Esophagus (tissue), 2 donors: ENCODE results near the gene ZFP28. TPM values are rescaled to one million over a fixed set of nuclear protein-coding genes. Genes with fewer than 3 reads are reported as not detected.

Experiments used
- H3K27ac ChIP-seq, 2 donors: one replicate each; pipeline ENCODE4 v1.5.1; 2013; ENCODE audit warnings: low read depth in 2 of 2, mild to moderate bottlenecking in 2 of 2, inconsistent platforms in 1 of 2, low read length in 1 of 2, moderate library complexity in 1 of 2
- H3K27me3 ChIP-seq, 2 donors: one replicate each; pipeline ENCODE4 v1.6.1; 2013; ENCODE audit warnings: low read length in 2 of 2, control low read depth in 1 of 2, mild to moderate bottlenecking in 1 of 2; ENCODE audit not compliant: insufficient read depth in 2 of 2, control insufficient read depth in 1 of 2
- H3K36me3 ChIP-seq, 2 donors: one replicate each; pipeline ENCODE4 v1.6.1; 2013; ENCODE audit warnings: low read length in 1 of 2; ENCODE audit not compliant: control insufficient read depth in 2 of 2, insufficient read depth in 2 of 2
- H3K4me1 ChIP-seq, 2 donors: one replicate each; pipeline ENCODE4 v1.6.1; 2013; ENCODE audit warnings: low read length in 1 of 2; ENCODE audit not compliant: control insufficient read depth in 2 of 2, insufficient read depth in 2 of 2
- H3K4me3 ChIP-seq, 2 donors: one replicate each; pipeline ENCODE4 v1.5.1; 2013; ENCODE audit warnings: low read length in 2 of 2, mild to moderate bottlenecking in 2 of 2, low read depth in 1 of 2, moderate library complexity in 1 of 2
- H3K9me3 ChIP-seq, 2 donors: one replicate each; pipeline ENCODE4 v1.6.1; 2013; ENCODE audit warnings: mild to moderate bottlenecking in 2 of 2, low read depth in 1 of 2, low read length in 1 of 2, moderate library complexity in 1 of 2; ENCODE audit not compliant: control insufficient read depth in 2 of 2, insufficient read depth in 1 of 2
- WGBS, 2 donors: extraction: QIAGEN DNeasy Blood & Tissue Kit; methylation state at CpG; one replicate each; pipeline ENCODE4 v1.1.7; 2013; 5-methylcytosine and 5-hydroxymethylcytosine counted together
- polyA plus RNA-seq, 2 donors: library from polyadenylated mRNA; stranded (reverse); fragments of 200-250 nt; gene quantifications; one replicate each; pipeline ENCODE4 v1.2.3, GENCODE V29; 2013
- donor health status: healthy with polysubstance abuse.
- donor health status: Bipolar disorder and iron deficiency.

Gene ZFP28
- 1 to 10 TPM; 1.8 to 2.6 TPM for polyA plus RNA-seq

DNA sequence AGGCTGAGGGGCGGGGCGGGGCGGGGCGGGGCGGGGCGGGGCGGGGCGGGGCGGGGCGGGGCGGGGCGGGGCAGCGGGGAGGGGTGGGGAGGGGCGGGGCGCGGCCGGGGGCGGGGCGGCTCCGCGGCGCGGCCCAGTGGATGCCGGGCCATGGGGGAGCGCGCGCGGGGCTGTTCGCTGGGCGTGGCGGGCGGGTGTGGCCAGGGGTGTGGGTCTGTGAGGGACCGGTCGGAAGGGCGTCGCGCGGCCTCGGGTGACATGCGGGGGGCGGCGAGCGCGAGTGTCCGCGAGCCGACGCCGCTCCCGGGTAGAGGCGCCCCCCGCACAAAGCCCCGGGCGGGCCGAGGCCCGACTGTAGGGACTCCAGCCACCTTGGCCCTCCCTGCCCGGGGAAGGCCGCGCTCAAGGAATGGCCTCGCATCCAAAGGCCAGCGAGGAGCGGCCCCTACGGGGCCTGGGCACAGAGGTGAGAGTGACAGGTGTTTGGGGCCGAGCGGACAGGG lies at the start of gene ZFP28:
Gene ZFP28 (plus strand): TSS at position 188 of the 503 bp plus-strand sequence. CDS start 71 bp downstream, at position 259.
- Histone ChIP-seq H3K36me3 (peaks cover 2 to 3% of the 10 kb centered on the region in 2 donors), H3K4me1 (no peaks in the 10 kb centered on the region), H3K4me3 (peak within 1 kb of the TSS; percentile 48 to 73), H3K27me3 (no peaks in the 10 kb centered on the region), H3K9me3 (peaks cover 13 to 20% of the 10 kb centered on the region in 2 donors), H3K27ac (peak within 1 kb of the TSS; percentile 92 to 96)
- WGBS, 2 donors: 2% methylated on average over 38 to 50 of the region's 65 CpGs

DNA sequence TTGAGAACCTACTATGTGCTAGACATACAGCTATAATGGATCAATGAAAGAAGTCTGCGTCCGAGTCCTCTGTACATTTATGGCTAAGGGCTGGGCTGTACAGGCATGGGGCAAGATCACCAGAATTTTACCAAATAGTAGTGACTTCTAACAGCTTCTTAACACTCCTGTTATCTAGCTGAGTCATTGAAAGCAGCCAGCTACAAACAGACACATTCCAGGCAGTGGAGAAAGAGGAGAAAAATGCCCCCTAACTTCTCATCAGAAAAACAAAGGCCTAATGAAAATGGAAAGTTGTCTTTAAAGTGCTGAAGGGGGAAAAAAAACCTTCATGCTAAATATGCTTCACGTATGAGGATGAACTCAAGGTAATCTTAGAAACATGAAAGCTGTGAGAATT lies 47.3 kb upstream of the ZFP28 start:
- WGBS, 2 donors: 88 to 89% methylated on average over 3 of the region's 3 CpGs
- H3K27me3 ChIP-seq: no peaks in the 10 kb centered on the region

GRCh38 chr19:56504581-56504980 lies 34.2 kb upstream of the ZFP28 start:
- Histone ChIP-seq H3K36me3 (no peaks in the 10 kb centered on the region), H3K9me3 (peaks cover 3 to 11% of the 10 kb centered on the region in 2 donors), H3K27me3 (no peaks in the 10 kb centered on the region), H3K4me1 (peaks cover 0 to 9% of the 10 kb centered on the region in 2 donors), H3K4me3 (no peak overlapping the region), H3K27ac (no peak overlapping the region)
- 88 to 92% methylated on average over 2 of the region's 2 CpGs for WGBS, 2 donors

More for the DNA sequence above, 47.3 kb upstream of the ZFP28 start:
- Histone ChIP-seq H3K36me3 (peaks cover 0 to 2% of the 10 kb centered on the region in 2 donors), H3K9me3 (peaks cover 2 to 10% of the 10 kb centered on the region in 2 donors), H3K27ac (no peak overlapping the region), H3K4me1 (no peaks in the 10 kb centered on the region), H3K4me3 (no peak overlapping the region)

DNA sequence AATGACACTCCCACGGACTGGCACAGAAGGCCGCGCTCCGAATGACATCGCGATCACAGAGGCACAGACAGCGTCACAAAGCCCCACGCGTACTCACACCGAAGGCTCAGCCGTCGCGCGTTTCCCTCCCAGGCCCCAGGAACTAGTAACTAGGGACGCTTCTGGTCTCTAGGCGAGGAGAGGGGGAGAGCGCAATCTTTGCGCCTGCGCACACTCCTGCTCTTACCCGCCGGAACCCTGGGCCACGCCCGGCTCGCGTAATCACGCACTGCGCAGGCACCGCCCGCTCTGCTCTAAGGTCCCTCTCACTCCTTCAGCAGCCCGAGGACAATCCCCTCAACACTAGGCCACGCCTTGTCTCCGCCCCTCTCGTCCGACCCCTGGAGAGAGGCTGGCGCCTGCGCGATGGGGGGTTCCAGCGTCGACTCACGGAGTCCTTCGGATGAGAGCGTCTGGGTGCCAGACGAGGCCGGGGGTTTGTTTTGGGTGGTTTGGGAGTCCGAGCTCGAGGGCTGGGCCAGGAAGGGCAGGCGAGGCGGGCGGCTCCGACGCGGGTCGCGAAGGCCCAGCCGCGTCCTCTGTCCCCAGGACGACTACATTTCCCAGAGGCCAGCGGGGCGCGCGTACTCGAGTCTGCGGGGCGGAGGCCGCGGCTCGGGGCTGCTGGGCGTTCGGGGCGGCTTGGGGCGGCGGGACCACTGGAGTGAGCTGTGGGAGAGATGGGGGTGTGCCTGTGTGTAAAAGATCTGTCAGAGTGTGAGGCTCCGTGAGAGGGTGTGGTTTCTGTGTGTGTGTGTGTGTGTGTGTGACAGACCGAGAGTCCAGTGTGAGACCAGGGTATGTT lies 31.1 kb upstream of the ZFP28 start, which contains the start of gene ZNF471:
Gene ZNF471 (plus strand): TSS at position 410 of the 844 bp plus-strand sequence. CDS start 3,717 bp downstream, outside the sequence.
- Histone ChIP-seq H3K27ac (peak within 1 kb of the TSS; percentile 93 to 97), H3K9me3 (peaks cover 0 to 11% of the 10 kb centered on the region in 2 donors), H3K4me3 (peak within 1 kb of the TSS; percentile 57 to 80), H3K36me3 (no peaks in the 10 kb centered on the region), H3K27me3 (no peaks in the 10 kb centered on the region), H3K4me1 (peaks cover 0 to 9% of the 10 kb centered on the region in 2 donors)
- WGBS, 2 donors: 3 to 4% methylated on average over 74 of the region's 74 CpGs

GRCh38 chr19:56508290-56508778 lies 30.4 kb upstream of the ZFP28 start:
- WGBS, 2 donors: 6% methylated on average over 17 of the region's 17 CpGs
- peaks cover 0 to 11% of the 10 kb centered on the region in 2 donors for H3K9me3 ChIP-seq
- H3K36me3 ChIP-seq: no peaks in the 10 kb centered on the region
- no peaks in the 10 kb centered on the region for H3K27me3 ChIP-seq
- H3K4me3 ChIP-seq: peak overlapping the region; percentile 57 to 80
- H3K4me1 ChIP-seq: peaks cover 0 to 9% of the 10 kb centered on the region in 2 donors
- H3K27ac ChIP-seq: peak overlapping the region; percentile 93 to 97

DNA sequence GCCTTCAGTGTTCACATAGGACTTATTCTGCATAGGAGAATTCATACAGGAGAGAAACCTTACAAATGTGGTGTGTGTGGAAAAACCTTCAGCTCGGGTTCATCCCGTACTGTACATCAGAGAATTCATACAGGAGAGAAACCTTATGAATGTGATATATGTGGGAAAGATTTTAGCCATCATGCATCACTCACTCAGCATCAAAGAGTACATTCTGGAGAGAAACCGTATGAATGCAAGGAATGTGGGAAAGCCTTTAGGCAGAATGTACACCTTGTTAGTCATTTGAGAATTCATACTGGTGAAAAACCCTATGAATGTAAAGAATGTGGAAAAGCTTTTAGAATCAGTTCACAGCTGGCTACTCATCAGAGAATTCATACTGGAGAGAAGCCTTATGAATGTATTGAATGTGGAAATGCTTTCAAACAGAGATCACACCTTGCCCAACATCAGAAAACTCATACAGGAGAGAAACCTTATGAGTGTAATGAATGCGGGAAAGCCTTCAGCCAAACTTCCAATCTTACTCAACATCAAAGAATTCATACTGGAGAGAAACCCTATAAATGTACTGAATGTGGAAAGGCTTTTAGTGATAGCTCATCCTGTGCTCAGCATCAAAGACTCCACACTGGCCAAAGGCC lies 13.4 kb upstream of the ZFP28 start:
- WGBS, 2 donors: 93 to 95% methylated on average over 4 of the region's 4 CpGs
- Histone ChIP-seq H3K27me3 (no peaks in the 10 kb centered on the region), H3K4me3 (no peak overlapping the region), H3K36me3 (peaks cover 2 to 5% of the 10 kb centered on the region in 2 donors), H3K27ac (no peak overlapping the region), H3K4me1 (no peaks in the 10 kb centered on the region), H3K9me3 (peaks cover 21 to 35% of the 10 kb centered on the region in 2 donors)

DNA sequence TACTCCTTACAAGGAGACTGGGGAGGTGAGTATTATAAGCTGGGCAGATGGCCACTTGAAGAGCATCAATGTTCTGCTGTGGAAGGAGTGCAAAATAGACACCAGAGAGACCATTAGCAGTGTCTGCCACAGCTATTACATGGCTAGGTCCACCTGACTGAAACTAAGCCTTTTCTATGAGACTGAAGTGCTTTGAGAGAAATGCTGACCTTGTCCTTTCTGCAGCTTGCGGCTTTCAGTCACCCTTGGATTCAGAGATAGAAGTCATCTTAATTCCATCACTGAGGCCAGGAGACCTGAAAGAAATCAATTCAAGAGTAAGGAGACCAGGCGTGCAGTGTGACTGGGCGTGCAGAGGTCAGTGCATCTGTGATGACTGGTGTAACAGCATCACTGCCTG lies 1.3 kb upstream of the ZFP28 start:
- 92 to 95% methylated on average over 3 of the region's 3 CpGs for WGBS, 2 donors
- H3K4me1 ChIP-seq: no peaks in the 10 kb centered on the region
- H3K27me3 ChIP-seq: no peaks in the 10 kb centered on the region
- H3K4me3 ChIP-seq: no peak overlapping the region
- peaks cover 13 to 27% of the 10 kb centered on the region in 2 donors for H3K9me3 ChIP-seq
- H3K36me3 ChIP-seq: peaks cover 2 to 3% of the 10 kb centered on the region in 2 donors
- no peak overlapping the region for H3K27ac ChIP-seq

DNA sequence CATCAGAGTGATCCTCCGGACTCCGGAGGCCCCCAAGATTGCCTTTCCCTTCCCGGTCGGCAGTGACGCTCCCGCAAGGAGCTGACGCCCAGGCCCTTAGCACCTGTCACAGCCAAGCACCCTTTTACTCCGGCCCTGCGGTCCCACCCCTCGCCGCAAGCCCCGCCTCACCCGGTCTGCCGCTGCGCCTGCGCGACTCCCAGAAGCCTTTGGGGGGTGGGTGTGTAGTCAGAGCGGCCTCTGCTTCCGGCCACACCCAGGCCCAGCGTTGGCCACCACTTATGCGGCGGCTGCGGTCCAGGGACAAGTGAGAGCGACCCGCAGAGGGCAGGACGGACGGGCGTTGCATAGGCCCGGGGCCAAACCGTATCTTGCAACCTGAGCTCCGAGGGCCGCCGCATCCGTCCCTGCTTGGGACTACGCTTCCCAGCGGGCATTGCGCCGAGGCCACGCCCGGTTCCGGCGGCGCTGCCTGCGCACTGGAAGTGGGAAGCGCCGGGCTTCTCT lies 441 bp upstream of the ZFP28 start:
- Histone ChIP-seq H3K36me3 (peaks cover 2 to 3% of the 10 kb centered on the region in 2 donors), H3K27me3 (no peaks in the 10 kb centered on the region), H3K9me3 (peaks cover 13 to 25% of the 10 kb centered on the region in 2 donors), H3K4me3 (peak overlapping the region; percentile 48 to 73), H3K27ac (peak overlapping the region; percentile 92 to 96), H3K4me1 (no peaks in the 10 kb centered on the region)
- 1% methylated on average over 36 to 46 of the region's 46 CpGs for WGBS, 2 donors

DNA sequence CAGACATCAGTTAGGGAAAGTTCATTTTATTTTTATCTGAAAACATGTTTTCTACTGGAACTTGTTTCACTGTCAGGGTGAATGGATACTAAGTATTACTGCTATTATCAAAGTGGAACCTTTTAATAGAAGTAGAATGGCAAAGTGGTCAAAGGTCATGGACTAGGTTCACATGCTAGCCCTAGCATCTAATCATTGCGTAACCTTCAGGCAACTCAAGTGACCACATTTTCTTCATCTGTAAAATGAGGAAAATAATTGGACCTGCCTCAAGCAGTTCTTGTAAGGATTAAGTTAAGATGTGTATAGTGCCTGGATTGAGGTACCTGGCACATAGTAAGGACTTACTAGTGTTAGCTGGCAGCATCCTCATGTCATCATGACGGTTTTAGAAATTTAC lies 5.0 kb downstream of the ZFP28 start:
- no peaks in the 10 kb centered on the region for H3K27me3 ChIP-seq
- peaks cover 14 to 20% of the 10 kb centered on the region in 2 donors for H3K9me3 ChIP-seq
- 94 to 96% methylated on average over 2 of the region's 2 CpGs for WGBS, 2 donors
- no peak overlapping the region for H3K27ac ChIP-seq
- no peak overlapping the region for H3K4me3 ChIP-seq
- H3K36me3 ChIP-seq: peaks cover 3 to 7% of the 10 kb centered on the region in 2 donors
- H3K4me1 ChIP-seq: no peaks in the 10 kb centered on the region
